HepG2 (cell line): ENCODE measurements around the gene NT5DC1. TPM values are rescaled to one million over a fixed set of nuclear protein-coding genes. Genes with fewer than 3 reads are reported as not detected.

Experiments used
- ATAC-seq: fragments of 200-7000 bp; cut with Tn5 transposase; 3 replicates; pipeline ENCODE4 v1.9.1; 2020; ENCODE audit warnings: mild to moderate bottlenecking, moderate library complexity
- BruUV-seq: library from RNA; stranded (reverse); fragments of 400-500 nt; replicated peaks from 2 replicates; lab custom pipeline; 2021; lab: Mats Ljungman, UMichigan
- CTCF ChIA-PET: fragments of 300-600 bp; formaldehyde crosslinking; extraction: SDS; loops from one replicate; lab custom pipeline; 2021; ENCODE audit warnings: low total read pairs, inconsistent platforms, low intra/inter-chr PET ratio; lab: Yijun Ruan, JAX
- POLR2A ChIA-PET: fragments of 350-600 bp; sonication (Branson Sonifier 250); formaldehyde crosslinking; loops from one replicate; lab custom pipeline; 2020; ENCODE audit warnings: antibody characterized with exemption, inconsistent platforms; lab: Yijun Ruan, JAX
- DNase-seq: peaks from one replicate; pipeline ENCODE4 v3.0.0-alpha.2; 2015; ENCODE audit warnings: low spot score
- FAIRE-seq: peaks from 3 replicates; lab custom pipeline; 2011; peaks lifted over from hg19 to GRCh38; lab: Jason Lieb, UNC
- H2AFZ ChIP-seq: one replicate; pipeline ENCODE4 v1.6.1; 2011; ENCODE audit warnings: low read length, inconsistent platforms
- H3K27ac ChIP-seq: fragments of 300-600 bp; 3 replicates; pipeline ENCODE4 v1.8.0; 2011; ENCODE audit warnings: mixed run types, mild to moderate bottlenecking, mixed read lengths, low read length, inconsistent platforms; ENCODE audit not compliant: insufficient read depth; ENCODE audit errors: extremely low read length
- H3K27me3 ChIP-seq, 2 experiments: fragments of 200-600 bp in 1 of 2; 2 replicates in 1 of 2; 3 replicates in 1 of 2; pipeline versions ENCODE4 v1.6.0 to v1.8.0; 2011; ENCODE audit warnings: low read length in 2 of 2, mild to moderate bottlenecking in 2 of 2, moderate library complexity in 2 of 2, inconsistent platforms in 1 of 2; ENCODE audit not compliant: insufficient read depth in 2 of 2, control insufficient read depth in 1 of 2
- H3K36me3 ChIP-seq, 2 experiments: fragments of 200-600 bp in 1 of 2; replicated peaks in 1 of 2; 2 replicates in 1 of 2; 3 replicates in 1 of 2; pipeline versions ENCODE4 v1.5.1 to v1.8.0; 2011; ENCODE audit warnings: low read length in 2 of 2, inconsistent platforms in 1 of 2; ENCODE audit not compliant: insufficient read depth in 2 of 2, control insufficient read depth in 1 of 2
- H3K4me1 ChIP-seq: 2 replicates; pipeline ENCODE4 v1.5.1; 2012; ENCODE audit warnings: low read length, inconsistent platforms; ENCODE audit not compliant: insufficient read depth
- H3K4me2 ChIP-seq: 2 replicates; pipeline ENCODE4 v1.6.0; 2011; ENCODE audit warnings: low read depth, low read length, inconsistent platforms
- H3K4me3 ChIP-seq, 3 experiments: fragments of 200-600 bp in 1 of 3; sonication (generic), shearing (Covaris generic) in 1 of 3; replicated peaks in 1 of 3; 2 replicates each; pipeline ENCODE4 v1.5.1; 2011 to 2016; ENCODE audit warnings: low read length in 3 of 3, inconsistent platforms in 2 of 3, low read depth in 2 of 3, mild to moderate bottlenecking in 2 of 3, control low read depth in 1 of 3, mixed read lengths in 1 of 3; ENCODE audit not compliant: insufficient read depth in 1 of 3
- H3K79me2 ChIP-seq: one replicate; pipeline ENCODE4 v1.6.1; 2011; ENCODE audit warnings: low read length, inconsistent platforms; ENCODE audit not compliant: insufficient read depth
- H3K9ac ChIP-seq: 2 replicates; pipeline ENCODE4 v1.6.0; 2011; ENCODE audit warnings: mild to moderate bottlenecking, low read depth, low read length, inconsistent platforms; ENCODE audit not compliant: insufficient read depth
- H3K9me3 ChIP-seq: 2 replicates; pipeline ENCODE4 v1.5.1; 2012; ENCODE audit warnings: mild to moderate bottlenecking, low read length
- H4K20me1 ChIP-seq: 2 replicates; pipeline ENCODE4 v1.6.0; 2011; ENCODE audit warnings: inconsistent platforms, mild to moderate bottlenecking, low read length, moderate library complexity; ENCODE audit not compliant: insufficient read depth
- ELK4 ChIP-seq: sonication (generic); formaldehyde crosslinking; IDR thresholded peaks from 2 replicates; pipeline ENCODE4 v1.9.0; 2021; ENCODE audit warnings: missing genetic modification reagents, borderline replicate concordance
- NR1H2 ChIP-seq: sonication (generic); formaldehyde crosslinking; IDR thresholded peaks from 2 replicates; pipeline ENCODE4 v1.8.1; 2022; ENCODE audit warnings: low read depth, missing genetic modification reagents, borderline replicate concordance
- NR2C2 ChIP-seq: sonication (generic); formaldehyde crosslinking; IDR thresholded peaks from 2 replicates; pipeline ENCODE4 v1.4.0; 2020; ENCODE audit warnings: missing genetic modification reagents, mild to moderate bottlenecking, moderate library complexity, borderline replicate concordance
- NR2F1 ChIP-seq, 2 experiments: fragments of 450-650 bp in 1 of 2; formaldehyde crosslinking in 1 of 2; IDR thresholded peaks; 2 replicates each; pipeline versions ENCODE4 v1.5.0 to v1.6.1; 2016 to 2020; ENCODE audit warnings: mild to moderate bottlenecking in 1 of 2, missing compliant biosample characterization in 1 of 2, missing genetic modification reagents in 1 of 2, moderate library complexity in 1 of 2
- NRL ChIP-seq: sonication (generic); formaldehyde crosslinking; IDR thresholded peaks from 2 replicates; pipeline ENCODE4 v1.5.0; 2020; ENCODE audit warnings: missing genetic modification reagents, mild to moderate bottlenecking, moderate library complexity, borderline replicate concordance
- POLR2G ChIP-seq: fragments of 200-400 bp; formaldehyde crosslinking; IDR thresholded peaks from 2 replicates; pipeline ENCODE4 v1.6.1; 2018; ENCODE audit warnings: mild to moderate bottlenecking, low read depth, low read length, moderate library complexity
- SMARCE1 ChIP-seq: fragments of 450-650 bp; IDR thresholded peaks from 2 replicates; pipeline ENCODE4 v1.6.1; 2017; ENCODE audit warnings: borderline replicate concordance
- SP5 ChIP-seq: IDR thresholded peaks from 2 replicates; pipeline ENCODE4 v1.6.1; 2016; ENCODE audit warnings: low read depth, borderline replicate concordance
- TERF1 ChIP-seq: sonication (generic); formaldehyde crosslinking; IDR thresholded peaks from 2 replicates; pipeline ENCODE4 v1.8.0; 2022; ENCODE audit warnings: mild to moderate bottlenecking, missing genetic modification reagents, moderate library complexity
- ZBTB39 ChIP-seq: sonication (generic); formaldehyde crosslinking; IDR thresholded peaks from 2 replicates; pipeline ENCODE4 v1.5.0; 2020; ENCODE audit warnings: missing genetic modification reagents
- ZGPAT ChIP-seq: IDR thresholded peaks from 2 replicates; pipeline ENCODE4 v1.6.1; 2016; ENCODE audit warnings: mild to moderate bottlenecking
- ZMAT3 ChIP-seq: sonication (generic); formaldehyde crosslinking; conservative IDR thresholded peaks from 2 replicates; pipeline ENCODE4 v1.7.0; 2021; ENCODE audit warnings: missing genetic modification reagents
- ZNF224 ChIP-seq: sonication (generic); formaldehyde crosslinking; IDR thresholded peaks from 2 replicates; pipeline ENCODE4 v1.5.0; 2020; ENCODE audit warnings: mild to moderate bottlenecking, missing genetic modification reagents
- ZNF383 ChIP-seq: sonication (generic); formaldehyde crosslinking; IDR thresholded peaks from 2 replicates; pipeline ENCODE4 v1.4.0; 2020; ENCODE audit warnings: missing genetic modification reagents, mild to moderate bottlenecking, borderline replicate concordance
- ZNF549 ChIP-seq: sonication (generic); formaldehyde crosslinking; IDR thresholded peaks from 2 replicates; pipeline ENCODE4 v1.5.0; 2020; ENCODE audit warnings: missing genetic modification reagents
- ZNF652 ChIP-seq: IDR thresholded peaks from 2 replicates; pipeline ENCODE4 v1.6.1; 2016; ENCODE audit warnings: low read depth, borderline replicate concordance
- ZNF747 ChIP-seq: sonication (generic); formaldehyde crosslinking; IDR thresholded peaks from 2 replicates; pipeline ENCODE4 v1.8.1; 2023; ENCODE audit warnings: missing genetic modification reagents, mild to moderate bottlenecking, borderline replicate concordance
- ZNF766 ChIP-seq: sonication (generic); formaldehyde crosslinking; IDR thresholded peaks from 2 replicates; pipeline ENCODE4 v1.5.0; 2020; ENCODE audit warnings: missing genetic modification reagents, borderline replicate concordance
- ZNF777 ChIP-seq: sonication (generic); formaldehyde crosslinking; IDR thresholded peaks from 2 replicates; pipeline ENCODE4 v1.4.0; 2020; ENCODE audit warnings: missing genetic modification reagents
- WGBS: methylation state at CpG from one replicate; pipeline ENCODE4 v1.1.6; 2017; ENCODE audit warnings: low lambda C conversion rate; 5-methylcytosine and 5-hydroxymethylcytosine counted together
- in situ Hi-C: cut with HindIII; loops from 2 replicates; pipeline ENCODE4 v1.10.0; 2017; ENCODE audit warnings: low pct_unique_long_range_greater_than_20kb; ENCODE audit not compliant: extremely low pct_ligation_motif_present
- intact Hi-C: fragments of 100-400 bp; cut with micrococcal nuclease; formaldehyde crosslinking; loops from one replicate; pipeline ENCODE4 v1.10.0; 2022; ENCODE audit not compliant: unreplicated experiment
- polyA plus RNA-seq, 8 experiments: library from polyadenylated mRNA; depleted of rRNA in 3 of 8; stranded (reverse) in 7 of 8; unstranded in 1 of 8; fragments of >200 nt; fragmentation: Illumina TruSeq in 4 of 8; extraction: Trizol in 4 of 8; gene quantifications; 2 replicates each; pipeline versions ENCODE4 v1.2.1 to v1.2.3, GENCODE V29; 2011 to 2016; ENCODE audit warnings: low read depth in 4 of 8, missing spikeins in 1 of 8, mixed read lengths in 1 of 8; ENCODE audit not compliant: insufficient read depth in 1 of 8
- total RNA-seq, 5 experiments: library from RNA; depleted of rRNA; stranded (reverse); fragments of >200 nt; fragmentation: Illumina TruSeq; extraction: Trizol; gene quantifications; 2 replicates each; pipeline ENCODE4 v1.2.3, GENCODE V29; 2016; ENCODE audit warnings: low read depth in 1 of 5
- TF ChIP-seq, protein P1 (sequence below): sonication (generic); formaldehyde crosslinking; IDR thresholded peaks from 2 replicates; pipeline ENCODE4 v1.4.0; 2020; ENCODE audit warnings: mild to moderate bottlenecking, missing genetic modification reagents

NT5DC1 gene
- total and polyA plus RNA-seq, 2 of the 13 experiments (the other 11 are each of a cell fraction or from before 2014, with no cell fraction given): 27.0 to 56.1 TPM

GRCh38 chr6:116108836-116109235 lies 8.2 kb downstream of the NT5DC1 start:
- no peak overlapping the region for H3K27ac ChIP-seq
- 77% methylated on average over 1 of the region's 1 CpG for WGBS
- BruUV-seq: no TSS peak
- H3K36me3 ChIP-seq: peaks cover 13 to 45% of the 10 kb centered on the region in 2 experiments
- peaks cover 3% of the 10 kb centered on the region for H3K79me2 ChIP-seq
- FAIRE-seq: no peak
- TF ChIP-seq NR1H2 (CRISPR knock-in tag) (no peak), ZNF224 (CRISPR knock-in tag) (no peak), ZNF777 (CRISPR knock-in tag) (no peak), ELK4 (no peak), ZNF766 (CRISPR knock-in tag) (no peak), ZNF549 (CRISPR knock-in tag) (no peak), TERF1 (no peak), SMARCE1 (no peak), NRL (CRISPR knock-in tag) (no peak), POLR2G (no peak), ZMAT3 (CRISPR knock-in tag) (no peak), SP5 (CRISPR knock-in tag) (no peak), NR2C2 (CRISPR knock-in tag) (no peak), ZBTB39 (CRISPR knock-in tag) (no peak), ZNF383 (CRISPR knock-in tag) (no peak), ZNF747 (CRISPR knock-in tag) (no peak), ZGPAT (CRISPR knock-in tag) (no peak), ZNF652 (no peak), NR2F1 (CRISPR knock-in tag; IDR thresholded peaks at IDR 0.05) (no peak)
- TF ChIP-seq, protein P1, sequence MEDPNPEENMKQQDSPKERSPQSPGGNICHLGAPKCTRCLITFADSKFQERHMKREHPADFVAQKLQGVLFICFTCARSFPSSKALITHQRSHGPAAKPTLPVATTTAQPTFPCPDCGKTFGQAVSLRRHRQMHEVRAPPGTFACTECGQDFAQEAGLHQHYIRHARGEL (CRISPR knock-in tag): no peak
- H2AFZ ChIP-seq: no peak overlapping the region
- ChIA-PET POLR2A (interaction anchor here (1.0 kb wide), 1 partner anchor 8 kb away, joined by 3 read pairs; the partner anchor contains the start of gene NT5DC1), CTCF (no interaction called here)
- no peak for DNase-seq
- H3K9ac ChIP-seq: no peak overlapping the region
- intact Hi-C loops: loop anchor here (10.0 kb wide), 1 partner anchor 166 kb away; the partner anchor contains the start of gene TSPYL1
- H3K4me3 ChIP-seq: no peak overlapping the region
- no peaks in the 10 kb centered on the region for H3K9me3 ChIP-seq
- H4K20me1 ChIP-seq: no peaks in the 10 kb centered on the region
- H3K4me2 ChIP-seq: no peak overlapping the region
- in situ Hi-C loops: no loop called here
- ATAC-seq: no peak
- H3K4me1 ChIP-seq: peaks cover 38% of the 10 kb centered on the region
- H3K27me3 ChIP-seq: no peaks in the 10 kb centered on the region
